Measurements from ENCODE around the gene ASB16. TPM values are rescaled to one million over a fixed set of nuclear protein-coding genes. Genes with fewer than 3 reads are reported as not detected.

Gene ASB16
- total RNA-seq, 1 experiment from 2014 or later: 0.37 TPM

DNA sequence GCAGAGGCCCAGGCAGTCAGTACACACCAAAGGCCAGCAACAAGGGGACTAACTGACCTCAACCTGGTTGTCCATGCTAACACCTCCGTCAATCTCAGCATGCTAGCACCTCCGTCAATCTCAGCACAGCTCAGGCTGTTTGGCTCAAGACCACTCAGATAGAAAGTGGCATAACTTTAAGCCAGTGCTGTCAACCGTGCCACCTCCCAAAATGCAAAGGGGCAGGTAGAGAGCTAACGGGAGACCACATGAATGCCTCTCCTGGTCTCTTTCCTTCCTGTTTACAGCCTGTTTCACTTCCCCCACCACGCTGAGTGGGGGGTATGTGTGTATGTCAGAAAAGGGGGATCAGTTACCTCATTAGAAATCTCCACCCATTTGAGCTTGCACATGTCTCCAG, 45.7 kb downstream of the ASB16 start:
- Histone ChIP-seq H3K79me2 (ENCODE audit: insufficient read depth, low read length) (peaks cover 37% of the 10 kb centered on the region), H3K4me3 (replicated peaks in 1 of 2; ENCODE audit: low read depth in 1 of 2, low read length in 2 of 2) (no peak overlapping the region), H3K27ac (ENCODE audit: low read depth, low read length) (no peak overlapping the region), H4K20me1 (ENCODE audit: insufficient read depth) (no peaks in the 10 kb centered on the region), H3K9me2 (ENCODE audit: insufficient read depth) (no peaks in the 10 kb centered on the region), H3K4me2 (ENCODE audit: low read length) (no peak overlapping the region), H3K9me3 (ENCODE audit: control insufficient read depth in 1 of 2, insufficient read depth in 1 of 2, low read depth in 1 of 2, low read length in 2 of 2) (no peaks in the 10 kb centered on the region), H3K4me1 (ENCODE audit: control insufficient read depth in 1 of 2, insufficient read depth in 2 of 2, low read length in 2 of 2) (peaks cover 6 to 15% of the 10 kb centered on the region in 2 experiments; a peak in 3 of 4 replicates), H2AFZ (ENCODE audit: low read depth, low read length, poor library complexity, severe bottlenecking) (no peak overlapping the region), H3K27me3 (ENCODE audit: insufficient read depth, low read length) (no peaks in the 10 kb centered on the region), H3K9ac (ENCODE audit: low read length) (no peak overlapping the region), H3K36me3 (ENCODE audit: control insufficient read depth in 1 of 2, insufficient read depth in 2 of 2, low read length in 2 of 2) (peaks cover 23 to 40% of the 10 kb centered on the region in 2 experiments; a peak in 3 of 4 replicates)
- no peak for ATAC-seq
- TF ChIP-seq, protein P1, sequence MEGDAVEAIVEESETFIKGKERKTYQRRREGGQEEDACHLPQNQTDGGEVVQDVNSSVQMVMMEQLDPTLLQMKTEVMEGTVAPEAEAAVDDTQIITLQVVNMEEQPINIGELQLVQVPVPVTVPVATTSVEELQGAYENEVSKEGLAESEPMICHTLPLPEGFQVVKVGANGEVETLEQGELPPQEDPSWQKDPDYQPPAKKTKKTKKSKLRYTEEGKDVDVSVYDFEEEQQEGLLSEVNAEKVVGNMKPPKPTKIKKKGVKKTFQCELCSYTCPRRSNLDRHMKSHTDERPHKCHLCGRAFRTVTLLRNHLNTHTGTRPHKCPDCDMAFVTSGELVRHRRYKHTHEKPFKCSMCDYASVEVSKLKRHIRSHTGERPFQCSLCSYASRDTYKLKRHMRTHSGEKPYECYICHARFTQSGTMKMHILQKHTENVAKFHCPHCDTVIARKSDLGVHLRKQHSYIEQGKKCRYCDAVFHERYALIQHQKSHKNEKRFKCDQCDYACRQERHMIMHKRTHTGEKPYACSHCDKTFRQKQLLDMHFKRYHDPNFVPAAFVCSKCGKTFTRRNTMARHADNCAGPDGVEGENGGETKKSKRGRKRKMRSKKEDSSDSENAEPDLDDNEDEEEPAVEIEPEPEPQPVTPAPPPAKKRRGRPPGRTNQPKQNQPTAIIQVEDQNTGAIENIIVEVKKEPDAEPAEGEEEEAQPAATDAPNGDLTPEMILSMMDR (IDR thresholded peaks at IDR 0.05 in 2 of 3, conservative IDR thresholded peaks at IDR 0.05 in 1 of 3; ENCODE audit: borderline replicate concordance in 1 of 3, insufficient read depth in 1 of 3, low read depth in 2 of 3, low read length in 2 of 3): no peak
- TF ChIP-seq, protein P2, sequence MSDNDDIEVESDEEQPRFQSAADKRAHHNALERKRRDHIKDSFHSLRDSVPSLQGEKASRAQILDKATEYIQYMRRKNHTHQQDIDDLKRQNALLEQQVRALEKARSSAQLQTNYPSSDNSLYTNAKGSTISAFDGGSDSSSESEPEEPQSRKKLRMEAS (IDR thresholded peaks at IDR 0.05): no peak
- TF ChIP-seq TCF7L2 (IDR thresholded peaks at IDR 0.05; ENCODE audit: borderline replicate concordance, extremely low read depth, insufficient read depth, insufficient read length) (no peak), YY1 (IDR thresholded peaks at IDR 0.05; ENCODE audit: extremely low read depth, insufficient replicate concordance, low read depth, low read length) (no peak), CEBPB (IDR thresholded peaks at IDR 0.05; ENCODE audit: low read depth) (no peak), EZH2phosphoT487 (IDR thresholded peaks at IDR 0.05; ENCODE audit: borderline replicate concordance) (no peak), POLR2AphosphoS5 (IDR thresholded peaks at IDR 0.05; ENCODE audit: low read depth, low read length) (no peak), SRF (IDR thresholded peaks at IDR 0.05; ENCODE audit: low read depth) (no peak)
- DNase-seq (ENCODE audit: low read depth, low spot score): no peak
- POLR2A ChIA-PET: no interaction called here
- RAD21 ChIA-PET (ENCODE audit: low non-redundant PET in 1 of 2, low total read pairs in 2 of 2, uncharacterized antibody in 2 of 2, unreplicated experiment in 2 of 2): no interaction called here
- CTCF ChIA-PET: interaction anchor here (1.5 to 2.5 kb wide), 2 partner anchors 13 to 115 kb away, joined by 6 to 17 read pairs; no protein-coding TSS in a partner anchor
- BruUV-seq (replicated peaks): no TSS peak
- intact Hi-C loops (cut with micrococcal nuclease): loop anchor here (10.0 kb wide), 1 partner anchor 309 kb away; no protein-coding TSS in a partner anchor

Data from HCT116 (cell line).